ENCODE data around the gene TRPM3.

TRPM3 gene

DNA sequence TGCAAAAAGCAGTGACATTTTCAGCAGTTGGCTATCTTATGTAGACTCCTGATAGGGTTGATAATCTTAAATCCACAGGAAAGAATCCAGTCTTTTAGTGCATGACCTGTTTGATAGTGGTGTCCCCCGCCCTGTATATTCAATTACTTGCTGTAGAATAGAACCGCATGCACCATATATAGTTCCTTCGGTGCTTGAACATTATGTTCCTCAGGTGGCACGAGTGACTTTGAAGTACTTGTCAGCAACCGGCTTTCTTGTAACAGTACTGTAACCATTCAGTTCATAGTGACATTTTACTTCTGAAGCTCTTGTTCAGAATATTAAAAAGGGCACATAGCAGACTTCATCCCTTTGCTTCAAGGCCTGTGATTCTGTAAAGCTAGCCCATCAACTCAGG, 543.8 kb downstream of the TRPM3 start:
- no peak for DNase-seq (ENCODE audit: low read depth)

DNA sequence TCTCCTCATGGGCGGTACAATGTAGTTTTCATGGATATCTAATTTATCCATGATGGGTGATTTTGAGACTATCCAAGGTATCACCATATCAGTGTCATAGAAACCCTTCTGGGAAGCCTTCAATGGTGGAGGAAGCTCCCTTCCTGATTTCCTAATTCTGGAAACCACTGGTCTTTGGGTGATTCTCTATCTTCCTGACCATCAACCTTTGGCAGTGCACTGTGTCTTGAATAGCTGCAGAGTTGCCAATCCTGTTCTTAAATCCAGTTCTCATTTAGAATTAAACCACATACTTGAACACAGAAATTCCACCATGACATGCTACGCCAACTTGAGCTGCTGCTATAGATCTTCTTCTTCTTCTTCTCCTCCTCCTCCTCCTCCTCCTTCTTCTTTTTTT, 545.3 kb downstream of the TRPM3 start:
- DNase-seq (ENCODE audit: low read depth): no peak

DNA sequence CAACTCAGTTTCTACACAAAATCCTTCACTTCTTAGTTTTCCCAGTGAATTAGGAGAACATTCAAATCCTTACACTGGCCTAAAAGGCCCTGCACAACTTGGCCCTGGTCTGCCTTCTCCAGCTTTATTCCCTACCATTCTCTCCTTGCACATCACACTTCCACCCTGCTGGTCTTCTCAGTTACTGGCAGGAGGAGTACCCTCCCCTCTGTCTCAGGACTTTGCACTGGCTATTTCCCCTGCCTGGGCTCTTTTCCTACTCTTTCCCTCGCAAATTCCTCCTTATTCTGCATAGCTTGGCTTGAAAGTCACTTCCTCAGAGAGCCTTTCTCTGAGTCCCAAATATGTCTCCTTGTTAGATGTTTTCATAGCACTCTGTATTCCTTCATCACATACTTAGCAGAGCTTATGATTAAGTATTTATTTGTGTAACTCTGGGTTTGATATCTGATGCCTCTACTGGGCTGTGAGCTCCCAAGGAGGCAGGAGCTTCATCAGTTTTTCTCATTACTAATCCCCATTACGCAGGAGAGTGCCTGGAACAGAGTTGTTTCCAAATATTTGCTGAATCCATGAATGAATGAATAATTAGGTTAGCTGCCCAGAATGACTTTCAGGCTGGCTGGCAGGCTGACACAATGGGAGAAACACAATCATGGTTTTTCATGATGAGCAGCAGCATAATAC, 547.1 kb downstream of the TRPM3 start:
- DNase-seq (ENCODE audit: low read depth): no peak

DNA sequence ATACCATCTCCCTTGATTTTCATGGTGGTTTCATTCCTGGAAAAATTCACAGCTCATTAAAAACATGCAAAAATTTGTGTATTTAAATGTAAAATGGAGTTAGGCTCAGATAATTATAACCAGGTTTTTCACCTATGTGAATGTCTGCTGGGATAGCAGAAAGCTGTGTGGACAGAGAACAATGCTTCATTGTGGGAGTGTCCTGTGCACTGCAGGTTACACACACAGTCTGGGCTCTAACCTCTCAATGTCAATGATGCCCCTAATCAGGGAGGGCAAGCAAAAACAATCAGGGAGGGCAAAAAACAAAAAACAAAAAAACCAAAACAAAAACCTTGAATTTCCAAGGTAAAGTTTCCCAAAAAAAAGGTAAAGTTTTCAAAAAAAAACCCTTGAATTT, 548.1 kb downstream of the TRPM3 start:
- DNase-seq (ENCODE audit: low read depth): no peak

DNA sequence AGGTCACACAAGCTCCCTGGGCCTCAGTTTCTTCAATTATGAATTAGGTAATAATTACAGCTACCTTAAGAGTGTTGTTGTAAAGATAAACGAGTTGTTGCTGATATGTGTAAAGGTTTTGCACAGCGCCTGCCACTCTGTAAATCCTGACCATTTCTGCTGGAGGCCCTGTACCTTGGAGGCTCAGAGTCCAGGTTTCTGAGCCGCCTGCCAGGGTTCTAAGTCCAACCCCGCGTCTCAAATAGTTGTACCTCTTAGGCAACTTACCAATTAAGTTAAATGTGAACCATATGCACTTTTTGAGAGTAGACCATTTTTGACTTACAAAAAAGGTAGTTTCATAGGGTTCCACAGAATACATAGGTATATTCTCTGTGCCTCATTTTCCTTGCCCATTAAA, 550.2 kb downstream of the TRPM3 start:
- DNase-seq (ENCODE audit: low read depth): no peak

DNA sequence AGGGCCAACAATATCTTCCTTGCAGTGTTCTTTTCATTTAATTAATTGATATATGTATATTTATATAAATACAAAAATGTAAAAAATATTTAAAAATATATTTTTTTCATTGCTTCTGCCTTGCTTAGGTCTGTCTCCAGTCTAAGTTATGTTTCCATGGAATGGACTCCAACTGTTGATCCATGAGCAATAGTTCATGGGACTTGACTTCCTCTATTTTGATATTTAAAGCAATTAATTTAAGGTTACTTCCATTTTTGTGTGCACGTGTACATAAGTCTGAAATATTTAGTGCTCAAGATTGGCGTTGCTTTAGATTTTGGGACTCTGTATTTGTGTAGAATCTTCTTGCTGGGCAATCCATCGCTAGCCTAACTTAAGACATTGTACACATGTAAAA, 551.6 kb downstream of the TRPM3 start:
- DNase-seq (ENCODE audit: low read depth): no peak

DNA sequence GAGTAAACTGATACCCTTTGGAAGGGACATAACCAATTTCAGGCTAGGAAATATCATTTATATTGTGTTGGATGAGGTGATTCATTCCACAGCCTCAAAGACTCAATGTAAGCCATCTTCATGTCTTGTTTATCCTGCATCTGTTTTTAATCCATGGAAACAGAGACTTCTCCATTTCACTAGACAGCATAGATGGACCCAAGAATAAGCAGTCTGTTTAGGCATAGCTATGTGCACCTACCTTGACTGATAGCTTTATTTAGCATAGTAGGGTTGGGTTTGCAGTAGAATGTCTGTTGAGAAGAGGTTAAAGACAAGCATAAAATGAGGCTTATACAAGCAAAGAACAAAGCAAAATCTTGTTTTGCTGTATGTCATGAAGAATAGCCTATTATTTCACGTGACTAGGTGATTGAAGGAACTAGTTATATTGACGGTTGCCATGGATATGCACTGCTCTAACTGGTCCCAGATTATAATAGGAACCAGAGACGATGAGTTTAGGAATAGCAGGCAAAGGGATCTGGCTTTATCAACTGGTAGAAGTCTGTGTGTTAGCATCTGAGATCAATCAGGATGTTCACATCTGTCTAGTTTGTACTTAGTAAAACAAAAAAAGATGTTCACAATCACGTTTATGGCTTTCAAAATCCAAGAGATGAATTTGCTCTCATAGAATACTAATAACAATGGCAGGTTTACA, 552.2 kb downstream of the TRPM3 start:
- no peak for DNase-seq (ENCODE audit: low read depth)

DNA sequence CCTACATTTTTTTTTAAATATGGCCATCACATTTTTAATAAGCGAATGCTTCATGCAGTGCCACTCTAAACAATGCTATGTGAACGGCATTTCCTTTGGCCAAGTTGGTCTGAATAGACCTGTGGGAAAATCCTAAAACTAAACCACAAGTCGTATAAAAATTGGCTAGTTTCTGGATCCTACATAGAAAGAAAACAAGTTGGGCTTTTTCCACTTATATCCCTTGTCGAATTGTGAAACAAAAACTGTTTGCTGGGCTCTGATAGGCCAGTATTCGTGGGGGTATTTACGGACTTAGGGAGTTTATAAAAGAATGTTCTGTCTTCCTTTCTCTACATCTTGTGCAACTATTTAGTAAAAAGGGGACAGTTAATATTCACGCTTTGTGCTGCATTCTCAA, 553.9 kb downstream of the TRPM3 start:
- no peak for DNase-seq (ENCODE audit: low read depth)

DNA sequence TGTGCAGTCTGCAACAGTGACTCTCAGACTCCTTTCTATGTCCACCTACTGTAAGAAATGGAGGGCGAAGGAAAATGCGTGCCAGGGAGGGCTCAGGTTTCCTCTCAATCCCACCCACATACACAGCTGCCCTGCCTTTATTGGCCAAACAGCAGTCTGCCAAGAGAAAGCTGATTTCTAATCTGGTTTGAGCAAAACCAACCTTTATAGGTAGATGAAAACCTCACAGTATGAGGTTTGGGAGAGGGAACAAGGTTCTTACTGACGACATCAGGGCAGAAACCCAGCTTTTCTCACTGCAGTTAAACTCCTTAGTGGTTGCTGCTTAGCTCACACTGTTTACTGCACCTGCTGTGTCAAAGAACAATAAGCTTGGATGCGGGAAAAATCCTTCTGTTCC, 554.7 kb downstream of the TRPM3 start:
- DNase-seq (ENCODE audit: low read depth): no peak

DNA sequence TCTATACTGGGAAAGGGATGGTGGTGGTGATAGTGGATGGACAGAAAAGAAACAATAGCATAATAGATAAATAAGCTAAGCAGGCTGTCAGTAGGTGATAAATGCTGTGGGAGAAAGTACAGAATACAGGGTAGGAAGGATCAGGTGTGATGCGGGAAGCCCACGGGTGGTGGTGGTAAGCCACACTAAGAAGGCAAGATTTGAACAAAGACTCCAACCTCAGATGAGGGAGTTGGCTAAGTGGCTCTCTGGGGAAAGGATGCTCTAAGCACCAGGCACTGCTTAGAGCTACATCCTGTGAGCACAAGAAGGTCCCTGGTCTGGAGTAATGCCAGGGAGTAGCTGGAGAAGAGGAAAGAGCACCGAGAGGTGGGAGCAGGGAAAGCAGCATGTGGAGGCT, 555.4 kb downstream of the TRPM3 start:
- DNase-seq (ENCODE audit: low read depth): no peak

DNA sequence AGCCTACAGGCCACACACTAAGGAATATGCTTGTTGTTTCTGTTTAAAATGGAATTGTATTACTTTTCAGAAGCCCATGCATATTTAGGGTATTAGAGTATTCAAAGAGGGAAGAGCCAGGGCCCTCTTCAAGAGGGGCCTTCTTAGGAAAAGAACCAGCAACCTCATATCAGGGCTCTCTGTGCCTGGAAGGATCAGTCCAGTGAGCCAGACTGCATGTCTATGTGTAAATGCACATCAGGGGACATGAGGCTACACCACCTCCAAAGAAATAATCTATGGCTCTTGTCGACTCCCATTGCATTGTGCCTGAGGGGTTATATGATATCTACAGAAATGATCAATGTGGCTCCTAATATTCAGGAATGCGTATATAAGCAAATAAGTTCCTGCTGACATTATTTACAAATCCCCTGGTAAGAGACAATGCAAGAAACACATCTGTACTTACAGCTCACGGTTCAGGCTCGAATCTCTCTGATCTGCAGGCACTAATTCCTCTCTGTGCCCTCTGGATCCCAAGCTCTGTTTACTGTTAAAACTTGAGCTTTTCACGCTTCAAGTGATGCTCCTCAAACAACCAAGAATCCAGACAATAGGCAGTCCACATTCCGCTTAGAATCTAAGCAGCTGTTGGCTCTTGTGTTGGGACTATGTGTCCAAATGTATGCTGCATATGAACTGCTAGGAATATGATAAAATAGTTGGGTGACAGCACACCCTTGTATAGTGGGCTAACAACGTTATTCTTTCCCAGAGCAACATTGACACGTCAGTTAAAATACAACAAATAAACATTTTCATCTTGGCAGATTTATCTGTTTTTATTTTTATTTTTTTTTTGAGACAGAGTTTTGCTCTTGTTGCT, 556.7 kb downstream of the TRPM3 start:
- no peak for DNase-seq (ENCODE audit: low read depth)

DNA sequence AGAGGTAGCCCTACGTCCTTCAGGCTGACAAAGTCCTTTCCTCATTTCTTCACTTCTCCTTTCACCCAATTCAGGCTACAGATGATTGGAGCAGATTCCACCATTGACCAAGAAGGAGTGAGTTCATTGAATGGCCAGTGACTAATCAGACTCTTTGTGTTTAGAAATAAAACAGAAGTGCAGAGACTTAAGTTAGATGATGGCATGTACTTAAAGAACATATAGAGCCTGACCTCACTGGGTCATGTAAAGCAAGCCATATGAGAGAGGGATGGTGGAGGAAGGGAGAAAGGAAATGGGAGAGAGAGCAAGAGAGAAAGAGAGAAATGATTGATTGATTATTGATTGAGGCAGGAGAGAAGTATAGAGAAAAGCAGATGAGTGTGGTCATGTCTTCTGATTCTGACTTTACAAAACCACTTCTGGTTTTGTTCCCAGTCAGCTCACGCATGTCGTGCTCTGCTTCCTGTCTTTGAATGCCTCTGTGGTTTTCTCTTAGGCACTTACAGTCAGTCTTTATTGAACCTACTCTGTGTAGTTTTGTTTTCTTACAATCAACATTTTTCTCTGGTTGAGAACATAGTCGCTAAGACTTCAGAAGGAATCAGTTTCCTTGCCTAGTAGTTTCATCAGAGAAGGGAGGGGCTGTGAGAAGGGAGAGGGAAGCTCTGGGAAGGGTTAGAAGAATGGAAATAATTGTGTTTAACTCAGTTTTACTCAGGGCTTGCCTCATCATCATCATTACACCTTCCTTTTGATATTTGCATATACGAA, 557.8 kb downstream of the TRPM3 start:
- DNase-seq (ENCODE audit: low read depth): no peak

DNA sequence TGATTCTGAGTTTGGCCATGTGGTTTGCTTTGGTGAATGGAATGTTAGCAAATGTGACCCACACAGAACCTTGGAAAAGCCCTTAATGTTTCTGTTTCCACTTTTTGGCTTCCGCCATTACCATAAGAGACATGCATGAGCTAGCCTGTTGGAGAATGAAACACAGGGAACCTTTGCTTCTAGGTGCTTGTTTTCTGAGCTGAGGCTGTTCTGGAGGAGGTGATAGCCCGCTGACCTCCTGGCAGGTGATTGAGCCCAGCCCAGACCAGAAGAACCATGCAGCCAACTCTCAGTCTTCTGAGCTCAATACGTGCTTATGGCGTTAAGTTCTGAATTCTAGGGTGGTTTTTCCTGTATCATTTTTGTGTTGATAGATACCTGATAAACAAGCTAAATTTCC, 558.4 kb downstream of the TRPM3 start:
- DNase-seq (ENCODE audit: low read depth): no peak

DNA sequence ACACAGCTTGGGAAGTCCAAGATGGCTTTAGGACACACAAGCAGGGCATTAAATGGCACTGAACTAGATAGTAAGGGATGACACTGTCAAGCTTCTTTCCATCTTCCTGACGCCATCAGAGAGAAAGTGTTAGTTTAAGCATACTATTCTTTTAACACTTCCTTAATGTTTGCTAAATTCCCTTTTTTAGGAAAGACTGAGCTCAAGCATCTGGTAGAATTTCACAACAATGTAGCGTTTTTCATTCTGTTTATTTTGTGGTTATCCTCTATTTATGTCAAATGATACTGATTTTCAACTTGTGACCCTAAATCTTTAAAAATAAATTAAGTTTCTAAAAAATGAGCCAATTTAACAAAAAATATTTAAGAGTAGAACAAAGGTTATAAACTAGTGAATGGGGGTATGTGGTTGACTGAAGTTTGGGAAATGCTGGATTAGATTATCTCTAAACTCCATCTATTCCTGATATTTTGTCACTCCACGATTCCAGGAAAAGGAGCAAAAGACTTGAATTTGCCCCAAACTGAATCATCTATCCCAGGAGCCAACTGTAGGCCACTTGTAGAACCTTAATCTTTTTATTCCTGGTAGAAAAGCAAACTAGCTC, 559.5 kb downstream of the TRPM3 start:
- DNase-seq (ENCODE audit: low read depth): no peak

DNA sequence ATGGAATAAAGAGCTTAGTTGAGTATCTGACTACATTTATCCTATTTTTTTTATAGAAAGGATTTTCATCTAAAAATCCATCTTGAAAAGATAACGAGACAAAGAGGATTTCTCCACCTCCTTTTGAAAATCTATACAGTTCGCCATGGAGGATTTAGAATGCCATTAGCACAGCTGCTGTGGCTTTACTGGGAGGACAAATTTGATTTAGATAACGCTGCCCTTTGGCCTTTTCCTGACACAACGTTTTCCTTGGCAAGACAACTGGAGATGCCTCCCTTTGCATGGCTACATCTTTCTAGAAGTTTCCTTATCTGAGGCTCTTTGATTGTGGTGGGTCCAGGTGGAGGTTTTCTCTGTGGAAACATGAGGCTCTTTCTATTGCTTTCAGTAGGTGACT, 560.3 kb downstream of the TRPM3 start:
- DNase-seq (ENCODE audit: low read depth): no peak

DNA sequence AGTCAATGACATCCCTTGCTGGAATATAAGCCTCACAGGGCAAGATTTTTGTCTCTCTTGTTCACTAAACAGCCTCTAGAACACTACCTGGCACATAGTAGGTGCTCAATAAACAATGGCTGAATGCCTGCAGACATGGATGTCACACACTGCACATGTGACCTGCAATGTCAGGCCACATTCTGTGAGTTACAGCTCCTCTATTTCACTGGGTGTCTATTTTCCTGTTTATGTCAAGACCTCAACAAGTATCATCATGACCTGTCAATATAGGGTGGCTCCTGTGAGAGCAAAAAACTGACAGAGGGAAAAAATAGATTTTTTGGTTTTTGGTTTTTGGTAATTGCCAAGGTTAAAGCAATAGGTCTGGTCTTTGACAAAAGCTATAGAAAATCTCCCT, 562.3 kb downstream of the TRPM3 start:
- no peak for DNase-seq (ENCODE audit: low read depth)

DNA sequence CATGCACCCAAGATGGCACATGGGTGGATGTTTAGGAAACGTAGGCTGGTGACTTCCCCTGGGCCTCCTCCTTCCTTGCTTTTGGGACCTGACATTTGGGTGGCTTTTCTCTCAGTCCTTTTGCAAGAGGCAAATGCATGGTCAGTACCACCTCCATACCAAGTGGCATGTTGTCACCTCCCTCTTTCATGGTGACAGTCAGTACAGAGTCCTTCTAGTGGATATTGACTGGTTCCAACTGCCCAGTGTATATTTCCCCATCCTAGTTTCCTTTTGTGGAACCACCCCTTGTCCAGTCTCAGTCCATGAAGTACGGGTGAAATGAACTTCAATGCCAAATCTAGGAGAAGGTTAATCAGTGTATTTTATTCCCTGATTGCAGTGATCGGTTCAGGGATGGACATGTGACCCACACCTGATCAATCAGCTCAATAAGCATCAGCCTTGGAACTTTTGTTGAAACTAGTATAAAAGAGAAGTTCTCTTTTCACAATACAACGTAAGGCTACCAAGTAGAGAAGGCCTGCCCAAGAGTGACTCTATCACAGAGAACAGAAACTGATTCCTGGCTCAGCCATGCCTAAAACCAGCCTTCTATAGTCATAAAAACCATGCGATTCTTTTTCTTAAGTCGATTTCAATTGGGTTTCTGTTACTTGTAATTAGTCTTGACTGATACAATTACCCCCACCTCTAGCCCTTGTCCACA, 563.6 kb downstream of the TRPM3 start:
- DNase-seq (ENCODE audit: low read depth): no peak

DNA sequence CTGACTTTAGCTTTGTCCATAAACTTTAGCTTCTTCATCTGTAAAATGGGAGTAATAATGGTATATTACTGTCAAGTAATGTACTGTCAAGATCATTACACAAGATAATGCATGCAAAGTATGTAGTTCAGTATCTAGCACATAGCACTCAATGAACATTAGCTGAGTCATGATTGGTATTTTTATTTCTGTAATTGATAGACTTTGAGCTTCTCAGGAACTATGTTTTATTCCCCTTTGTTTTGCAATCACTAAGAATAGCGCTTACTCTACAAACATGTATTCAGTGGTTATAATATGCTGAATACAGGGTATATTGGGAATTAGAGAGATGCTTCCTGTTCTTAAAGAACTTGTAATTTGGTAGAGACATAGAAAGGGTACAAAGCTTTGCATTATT, 564.6 kb downstream of the TRPM3 start:
- no peak for DNase-seq (ENCODE audit: low read depth)

DNA sequence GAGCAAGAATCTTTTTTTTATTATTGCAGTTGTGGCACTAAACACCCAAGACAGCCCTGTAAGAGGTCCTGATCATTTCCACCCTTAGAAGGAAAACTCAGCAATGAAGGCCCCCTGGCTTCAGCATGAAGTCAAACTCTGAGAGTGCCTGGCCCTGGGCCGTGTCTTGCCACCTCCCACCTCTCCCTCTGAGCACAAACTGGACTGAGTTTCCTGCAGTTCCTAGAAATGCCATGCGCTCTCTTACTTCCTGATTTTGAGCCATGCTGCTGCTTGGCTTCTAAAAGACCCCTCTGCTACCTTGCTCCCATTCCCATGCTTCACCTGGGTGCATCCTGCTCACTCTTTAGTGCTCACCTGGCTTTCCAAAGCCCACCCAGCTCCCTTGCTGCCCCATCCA, 566.5 kb downstream of the TRPM3 start:
- DNase-seq (ENCODE audit: low read depth): no peak

DNA sequence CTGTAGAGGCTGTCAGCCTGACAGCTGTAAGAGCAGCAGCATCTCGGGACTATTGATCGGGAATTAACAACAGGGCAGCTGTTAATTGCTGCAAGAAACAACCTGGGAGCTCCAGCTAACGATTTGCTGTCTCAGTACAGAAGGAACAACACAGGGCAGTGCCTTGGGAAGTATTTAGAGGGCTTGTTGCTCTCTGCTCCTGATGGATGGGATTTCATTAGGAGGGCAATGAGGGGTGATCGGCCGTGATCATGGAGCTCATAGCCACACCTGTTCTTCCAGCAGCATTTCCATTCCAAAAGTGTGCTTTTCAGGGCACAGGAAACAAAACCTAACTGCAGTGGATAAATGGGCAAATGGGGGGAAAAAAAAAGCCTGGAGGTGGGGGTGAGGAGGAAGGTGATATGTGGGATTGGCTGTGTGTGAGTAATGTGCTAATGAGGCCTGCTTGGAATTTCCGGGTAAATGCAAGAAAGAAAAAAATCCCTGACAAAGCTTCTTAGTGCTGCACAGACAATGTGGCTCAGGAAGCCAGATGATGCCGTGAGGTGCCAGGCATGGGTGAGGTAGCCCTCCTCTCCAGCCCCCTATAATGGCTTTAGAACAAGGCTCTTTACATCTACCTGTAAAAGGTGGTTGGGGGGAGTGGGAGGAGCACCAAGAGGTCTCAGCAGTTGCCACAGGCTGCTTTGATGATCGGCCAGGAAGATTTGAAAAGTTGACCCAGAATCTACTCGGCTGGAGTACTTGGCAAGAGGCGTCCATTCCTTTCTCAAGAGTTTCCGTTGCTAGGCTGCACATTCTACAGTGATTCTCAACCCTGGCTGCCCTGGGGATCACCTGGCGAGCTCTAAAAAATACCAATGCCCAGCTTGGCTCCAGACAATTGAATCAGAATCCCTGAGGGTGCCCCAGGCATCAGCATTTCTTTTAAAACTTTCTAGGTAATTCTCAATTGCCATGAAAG, 567.4 kb downstream of the TRPM3 start:
- DNase-seq (ENCODE audit: low read depth): no peak
